K562 (cell line): Measurements from ENCODE around the gene RAB3C. TPM values are rescaled to one million over a fixed set of nuclear protein-coding genes. Genes with fewer than 3 reads are reported as not detected.

ENCODE experiments used
- ATAC-seq: fragments of 200-7000 bp; cut with Tn5 transposase; 3 replicates; pipeline ENCODE4 v1.9.1; 2020; ENCODE audit warnings: moderate library complexity
- BruUV-seq: library from RNA; stranded (reverse); fragments of 400-500 nt; replicated peaks from 2 replicates; lab custom pipeline; 2021; lab: Mats Ljungman, UMichigan
- CTCF ChIA-PET: fragments of 300-600 bp; formaldehyde crosslinking; extraction: SDS; loops from one replicate; lab custom pipeline; 2021; ENCODE audit warnings: low intra/inter-chr PET ratio; lab: Yijun Ruan, JAX
- POLR2A ChIA-PET: fragments of 300-600, 350-650 bp; sonication (Branson Sonifier 250); formaldehyde crosslinking; extraction: SDS; loops from one replicate; lab custom pipeline; 2021; ENCODE audit warnings: antibody characterized with exemption, inconsistent platforms; lab: Yijun Ruan, JAX
- DNase-seq, 4 experiments: peaks; one replicate each; pipeline versions ENCODE4 v3.0.0 to v3.0.0-alpha.2; 2011 to 2018; ENCODE audit warnings: low spot score in 3 of 4, mixed read lengths in 3 of 4; ENCODE audit errors: extremely low read depth in 1 of 4
- FAIRE-seq: peaks from 2 replicates; lab custom pipeline; 2011; peaks lifted over from hg19 to GRCh38; lab: Jason Lieb, UNC
- H2AFZ ChIP-seq: 2 replicates; pipeline ENCODE4 v1.6.0; 2011; ENCODE audit warnings: low read depth, low read length, control low read depth, inconsistent platforms
- H3K27ac ChIP-seq: fragments of 200-600 bp; 3 replicates; pipeline ENCODE4 v1.8.0; 2011; ENCODE audit warnings: low read depth, mild to moderate bottlenecking, control low read depth, inconsistent platforms, low read length, moderate library complexity, mixed read lengths; ENCODE audit errors: extremely low read depth
- H3K27me3 ChIP-seq, 2 experiments: fragments of 300-600 bp in 1 of 2; 2 replicates in 1 of 2; 3 replicates in 1 of 2; pipeline versions ENCODE4 v1.6.0 to v1.8.0; 2011; ENCODE audit warnings: inconsistent platforms in 2 of 2, low read length in 2 of 2, mild to moderate bottlenecking in 1 of 2, mixed read lengths in 1 of 2, moderate library complexity in 1 of 2; ENCODE audit not compliant: control insufficient read depth in 2 of 2, insufficient read depth in 2 of 2
- H3K36me3 ChIP-seq: fragments of 300-600 bp; 3 replicates; pipeline ENCODE4 v1.8.0; 2011; ENCODE audit warnings: mild to moderate bottlenecking, low read length, inconsistent platforms; ENCODE audit not compliant: control insufficient read depth, insufficient read depth
- H3K4me1 ChIP-seq, 2 experiments: fragments of 200-600 bp in 1 of 2; replicated peaks in 1 of 2; 2 replicates in 1 of 2; 3 replicates in 1 of 2; pipeline versions ENCODE4 v1.5.1 to v1.8.0; 2011; ENCODE audit warnings: inconsistent platforms in 2 of 2, low read length in 2 of 2, mild to moderate bottlenecking in 1 of 2, mixed read lengths in 1 of 2, moderate library complexity in 1 of 2; ENCODE audit not compliant: control insufficient read depth in 2 of 2, insufficient read depth in 2 of 2
- H3K4me2 ChIP-seq: 2 replicates; pipeline ENCODE4 v1.6.1; 2011; ENCODE audit warnings: low read length, control low read depth, inconsistent platforms, mixed read lengths; ENCODE audit not compliant: insufficient read depth
- H3K4me3 ChIP-seq: fragments of 200-600 bp; sonication (generic), shearing (Covaris generic); 2 replicates; pipeline ENCODE4 v1.5.1; 2016; ENCODE audit warnings: control low read depth, inconsistent platforms
- H3K79me2 ChIP-seq: fragments of 200-600 bp; 3 replicates; pipeline ENCODE4 v1.8.0; 2011; ENCODE audit warnings: low read length, inconsistent platforms; ENCODE audit not compliant: control insufficient read depth, insufficient read depth
- H3K9ac ChIP-seq, 2 experiments: 2 replicates each; pipeline versions ENCODE4 v1.6.0 to v1.6.1; 2011; ENCODE audit warnings: low read depth in 2 of 2, low read length in 2 of 2, control low read depth in 1 of 2, inconsistent platforms in 1 of 2, mild to moderate bottlenecking in 1 of 2, mixed read lengths in 1 of 2; ENCODE audit not compliant: insufficient read depth in 1 of 2
- H3K9me1 ChIP-seq: one replicate; pipeline ENCODE4 v1.6.0; 2011; ENCODE audit warnings: inconsistent platforms, mild to moderate bottlenecking, low read length, moderate library complexity; ENCODE audit not compliant: control insufficient read depth, insufficient read depth
- H3K9me3 ChIP-seq: replicated peaks from 2 replicates; pipeline ENCODE4 v1.5.1; 2011; ENCODE audit warnings: low read depth, low read length, inconsistent platforms; ENCODE audit not compliant: control insufficient read depth, insufficient read depth
- H4K20me1 ChIP-seq: replicated peaks from 2 replicates; pipeline ENCODE4 v1.6.1; 2011; ENCODE audit warnings: low read length, inconsistent platforms, mixed read lengths; ENCODE audit not compliant: control insufficient read depth, insufficient read depth
- ATF6 ChIP-seq: sonication (generic); formaldehyde crosslinking; IDR thresholded peaks from 2 replicates; pipeline ENCODE4 v1.4.0; 2020; ENCODE audit warnings: mild to moderate bottlenecking, missing genetic modification reagents
- BRD4 ChIP-seq: fragments of 200-600 bp; sonication (generic); IDR thresholded peaks from 2 replicates; pipeline ENCODE4 v1.6.1; 2017; ENCODE audit warnings: inconsistent platforms
- DACH1 ChIP-seq: fragments of 450-650 bp; IDR thresholded peaks from 2 replicates; pipeline ENCODE4 v1.6.1; 2018; ENCODE audit not compliant: partially characterized antibody
- E2F3 ChIP-seq: fragments of 250-450 bp; sonication (Bioruptor Pico); IDR thresholded peaks from 2 replicates; pipeline ENCODE4 v1.4.0; 2020; ENCODE audit warnings: mild to moderate bottlenecking
- ELF1 ChIP-seq: fragments of 200-800 bp; sonication (Bioruptor generic); IDR thresholded peaks from 2 replicates; pipeline ENCODE4 v1.6.1; 2016; ENCODE audit warnings: missing genetic modification characterization, missing compliant biosample characterization
- HMG20A ChIP-seq: fragments of 450-650 bp; formaldehyde crosslinking; conservative IDR thresholded peaks from 2 replicates; pipeline ENCODE4 v1.4.0; 2020; ENCODE audit warnings: mild to moderate bottlenecking, mixed read lengths
- RCOR1 ChIP-seq, 2 experiments: IDR thresholded peaks; 2 replicates each; pipeline ENCODE4 v1.6.1; 2012; ENCODE audit warnings: low read depth in 2 of 2, low read length in 2 of 2, borderline replicate concordance in 1 of 2, improper control_type of control experiment in 1 of 2
- SREBF2 ChIP-seq: sonication (generic); formaldehyde crosslinking; IDR thresholded peaks from 2 replicates; pipeline ENCODE4 v1.4.0; 2020; ENCODE audit warnings: mild to moderate bottlenecking, missing genetic modification reagents
- TRIM25 ChIP-seq: fragments of 450-650 bp; IDR thresholded peaks from 2 replicates; pipeline ENCODE4 v1.7.0; 2016; ENCODE audit warnings: borderline replicate concordance
- ZNF224 ChIP-seq: sonication (generic); formaldehyde crosslinking; IDR thresholded peaks from 2 replicates; pipeline ENCODE4 v1.8.0; 2022; ENCODE audit warnings: mild to moderate bottlenecking, missing genetic modification reagents
- ZNF561 ChIP-seq: fragments of 450-650 bp; formaldehyde crosslinking; conservative IDR thresholded peaks from 2 replicates; pipeline ENCODE4 v1.4.0; 2020; ENCODE audit warnings: mild to moderate bottlenecking, moderate library complexity
- WGBS: fragments of 100-300 bp; shearing (Covaris generic); methylation state at CpG from one replicate; pipeline ENCODE4 v1.1.6; 2016; ENCODE audit warnings: low coverage, mixed read lengths; ENCODE audit not compliant: insufficient coverage; ENCODE audit errors: missing lambda C conversion rate; 5-methylcytosine and 5-hydroxymethylcytosine counted together
- in situ Hi-C: fragments of 300-500 bp; cut with MboI; formaldehyde crosslinking; loops from 4 replicates; pipeline ENCODE4 v1.15.0; 2018; ENCODE audit warnings: inconsistent platforms, mixed read lengths
- intact Hi-C: fragments of 100-400 bp; cut with micrococcal nuclease; formaldehyde crosslinking; loops from 2 replicates; pipeline ENCODE4 v1.14.2; 2022
- polyA plus RNA-seq, 8 experiments: library from polyadenylated mRNA; depleted of rRNA in 4 of 8; stranded (reverse) in 5 of 8; unstranded in 3 of 8; fragments of >200 nt; fragmentation: Nextera tagmentation in 2 of 8; fragmentation: Illumina TruSeq in 1 of 8; extraction: Ambion mirVana in 2 of 8; extraction: Trizol in 1 of 8; gene quantifications; 2 replicates each; pipeline versions ENCODE4 v1.2.1 to v1.2.3, GENCODE V29; 2011 to 2014; ENCODE audit warnings: inconsistent platforms in 1 of 8, missing spikeins in 1 of 8
- total RNA-seq, 7 experiments: library from RNA; depleted of rRNA in 6 of 7; stranded (reverse); fragments of >200 nt in 6 of 7; fragmentation: Illumina TruSeq in 2 of 7; extraction: Trizol in 2 of 7; gene quantifications; 2 replicates each; pipeline versions ENCODE4 v1.2.1 to v1.2.3, GENCODE V29; 2011 to 2021; ENCODE audit warnings: low replicate concordance in 1 of 7

The RAB3C gene
- total and polyA plus RNA-seq, 9 of the 15 experiments (the other 6 are each of a cell fraction or from before 2014, with no cell fraction given): not detected

GRCh38 chr5:58622936-58623871 lies 40.3 kb downstream of the RAB3C start:
- no TSS peak for BruUV-seq
- TF ChIP-seq RCOR1 (IDR thresholded peaks at IDR 0.05; ENCODE audit: borderline replicate concordance in 1 of 2, low read depth in 2 of 2, low read length in 2 of 2) (no peak), E2F3 (CRISPR knock-in tag) (no peak), ZNF224 (CRISPR knock-in tag) (no peak), DACH1 (no peak), TRIM25 (no peak), HMG20A (CRISPR knock-in tag) (no peak), BRD4 (no peak), SREBF2 (CRISPR knock-in tag) (no peak), ZNF561 (CRISPR knock-in tag) (no peak), ATF6 (CRISPR knock-in tag) (no peak), ELF1 (tag) (no peak)
- Histone ChIP-seq H2AFZ (no peak overlapping the region), H3K27me3 (no peaks in the 10 kb centered on the region), H4K20me1 (no peaks in the 10 kb centered on the region), H3K4me2 (no peak overlapping the region), H3K27ac (no peak overlapping the region), H3K9me3 (no peaks in the 10 kb centered on the region), H3K9me1 (no peaks in the 10 kb centered on the region), H3K36me3 (no peaks in the 10 kb centered on the region), H3K9ac (no peak overlapping the region), H3K4me3 (no peak overlapping the region), H3K4me1 (no peaks in the 10 kb centered on the region), H3K79me2 (no peaks in the 10 kb centered on the region)
- intact Hi-C loops (no loop called here), in situ Hi-C loops (no loop called here)
- DNase-seq: no peak
- ChIA-PET CTCF (no interaction called here), POLR2A (no interaction called here)
- WGBS: 0% methylated on average over 3 of the region's 3 CpGs
- FAIRE-seq: no peak
- ATAC-seq: no peak
